ENCODE measurements around the gene PBLD.
A peak's percentile ranks its signal among the peaks of the same experiment; 100 is the strongest.

The PBLD gene
- 1.9 to 7.2 (median 4.3) reads per million in 17 experiments for total RNA-seq

DNA sequence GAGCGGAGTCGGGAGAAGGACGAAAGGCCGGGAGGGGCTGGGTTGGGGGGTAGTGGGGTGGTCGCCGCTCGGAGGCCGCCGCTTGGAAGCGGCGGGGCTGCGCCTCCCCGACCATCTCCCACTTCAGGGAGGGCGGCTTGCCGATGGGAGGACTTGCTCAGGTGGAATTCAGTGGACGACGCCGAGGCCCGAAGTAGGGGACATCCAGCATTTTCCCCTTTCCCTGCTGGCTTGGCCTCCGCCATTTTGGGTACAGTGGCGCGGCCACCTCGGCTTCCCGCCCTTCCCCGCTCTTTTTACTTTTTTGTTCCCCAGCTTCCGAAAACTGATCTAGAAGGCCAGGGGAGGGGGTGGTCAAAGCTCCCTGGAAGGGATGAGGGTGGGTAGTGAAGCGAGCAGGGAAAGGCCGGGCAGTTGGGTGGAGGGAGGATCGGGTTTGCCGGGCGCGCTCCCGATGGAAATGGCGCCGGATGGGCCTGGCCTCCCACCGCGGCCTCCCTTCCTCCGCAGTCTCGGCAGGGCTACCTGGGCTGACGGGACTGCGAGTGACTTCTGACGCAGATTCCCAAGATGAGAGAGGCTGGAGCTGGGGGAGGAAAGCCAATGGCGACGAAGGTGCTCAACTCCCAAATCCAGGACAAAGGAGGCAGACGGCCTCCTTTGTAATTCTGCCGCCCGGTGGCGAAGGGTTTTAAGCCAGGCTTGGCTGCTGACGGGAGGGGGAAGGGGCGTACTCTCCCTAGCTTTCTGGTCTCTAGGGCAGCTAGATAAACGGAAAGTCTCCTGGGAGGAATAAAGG lies at the start of gene PBLD:
TSS of gene PBLD (minus strand) at position 670 of the 799 bp plus-strand sequence. CDS start 26,084 bp downstream, outside the sequence.
- peak; percentile 75 to 83 (median 78) for DNase-seq

DNA sequence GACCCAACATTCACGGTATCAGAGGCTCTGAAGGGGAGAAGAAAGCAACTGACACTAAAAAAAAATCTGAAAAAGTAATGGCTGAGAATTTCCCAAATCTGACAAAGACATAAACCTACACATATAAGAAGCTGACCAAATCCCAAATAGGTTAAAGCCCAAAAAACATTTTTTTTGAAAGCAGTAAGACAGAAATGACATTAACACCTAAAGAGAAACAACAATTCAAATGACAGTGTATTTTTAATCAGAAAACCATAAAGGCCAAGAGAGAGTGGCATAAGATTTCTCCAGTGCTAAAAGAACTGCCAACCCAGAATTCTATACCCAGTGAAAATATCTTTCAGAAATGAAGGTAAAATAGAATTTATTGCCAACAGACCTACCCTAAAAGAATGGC lies 38.9 kb upstream of the PBLD start:
- no peak for DNase-seq

DNA sequence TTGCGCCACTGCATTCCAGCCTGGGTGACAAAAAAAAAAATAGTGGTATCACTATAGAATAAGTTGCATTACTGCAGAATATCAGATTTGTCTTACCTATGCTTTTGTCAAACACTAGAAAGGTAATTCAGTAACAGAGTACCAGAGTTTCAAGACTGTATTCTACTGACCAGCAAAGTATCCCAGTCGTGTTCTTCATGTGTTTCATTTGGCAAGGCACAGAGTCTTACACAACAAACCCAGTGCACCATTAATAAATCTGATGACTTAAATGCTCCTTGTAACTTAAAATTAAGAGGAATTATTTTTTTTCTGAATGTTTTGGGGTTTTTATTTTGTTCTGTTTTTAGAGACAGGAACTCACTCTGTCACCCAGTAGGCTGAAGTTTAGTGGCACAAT lies 34.4 kb upstream of the PBLD start:
- no peak for DNase-seq

DNA sequence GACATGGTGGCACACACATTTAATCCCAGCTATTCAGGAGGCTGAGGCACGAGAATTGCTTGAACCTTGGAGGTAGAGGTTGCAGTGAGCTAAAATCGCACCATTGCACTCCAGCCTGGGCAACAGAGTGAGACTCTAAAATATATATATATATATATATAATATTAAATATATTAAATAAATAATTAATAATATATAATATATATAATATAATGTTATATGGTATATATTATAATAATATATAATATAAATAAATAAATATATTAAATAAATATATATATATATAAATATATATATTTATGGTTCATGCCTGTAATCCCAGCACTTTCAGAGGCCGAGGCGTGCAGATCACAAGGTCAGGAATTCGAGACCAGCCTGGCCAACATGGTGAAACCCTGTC lies 33.9 kb upstream of the PBLD start:
- DNase-seq = no peak

DNA sequence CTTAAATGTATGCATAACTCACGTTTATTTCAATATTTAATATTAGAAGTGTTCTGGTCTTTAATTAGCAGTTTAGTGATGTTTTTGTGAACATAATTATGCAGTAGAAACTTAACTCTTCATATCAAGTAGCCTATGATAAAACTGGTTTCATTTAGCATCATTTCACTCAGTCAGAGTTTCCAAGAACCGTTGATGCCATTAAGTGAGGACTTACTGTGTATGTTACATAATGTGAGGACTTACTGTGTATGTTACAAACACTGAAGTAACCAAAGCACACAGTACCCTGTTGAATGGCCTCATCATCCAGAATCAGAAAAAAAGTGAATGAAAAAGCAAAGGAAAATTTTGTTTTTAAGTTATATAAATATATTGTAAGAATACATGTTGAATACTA lies 32.9 kb upstream of the PBLD start:
- DNase-seq = no peak

DNA sequence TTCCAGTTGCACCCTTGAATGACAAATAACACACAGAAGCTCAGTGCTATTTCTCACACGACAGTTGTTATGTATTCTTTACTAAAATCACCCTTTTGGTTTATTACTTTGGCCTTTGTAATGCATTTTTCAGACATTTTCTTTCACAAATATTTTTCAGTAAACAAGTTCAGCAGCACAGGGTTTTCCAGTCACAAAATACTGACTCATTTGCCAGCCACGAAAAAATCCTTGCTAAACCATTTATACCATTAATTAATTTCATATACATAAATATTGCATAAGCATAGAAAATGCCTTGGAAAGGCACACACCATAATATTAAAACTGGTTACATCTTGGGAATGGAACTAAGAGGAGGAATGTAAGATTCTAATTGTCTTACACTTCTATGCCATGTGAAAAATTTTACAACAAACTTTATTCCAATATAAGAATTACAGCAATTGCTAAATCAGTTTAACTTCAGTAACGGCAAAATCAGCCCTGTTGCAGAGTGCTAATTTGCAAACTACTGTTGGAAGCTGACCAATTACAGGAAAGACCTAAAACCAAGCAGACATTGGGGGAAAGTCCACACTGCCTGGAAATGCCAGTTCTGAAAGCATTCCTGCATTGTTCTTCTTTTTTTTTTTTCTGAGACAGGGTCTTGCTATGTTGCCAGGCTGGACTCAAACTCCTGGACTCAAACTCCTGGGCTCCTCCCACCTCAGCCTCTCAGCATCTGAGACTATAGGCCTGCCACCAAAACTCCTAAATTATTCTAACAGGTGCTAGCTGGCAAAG lies 31.6 kb upstream of the PBLD start:
- no peak for DNase-seq

DNA sequence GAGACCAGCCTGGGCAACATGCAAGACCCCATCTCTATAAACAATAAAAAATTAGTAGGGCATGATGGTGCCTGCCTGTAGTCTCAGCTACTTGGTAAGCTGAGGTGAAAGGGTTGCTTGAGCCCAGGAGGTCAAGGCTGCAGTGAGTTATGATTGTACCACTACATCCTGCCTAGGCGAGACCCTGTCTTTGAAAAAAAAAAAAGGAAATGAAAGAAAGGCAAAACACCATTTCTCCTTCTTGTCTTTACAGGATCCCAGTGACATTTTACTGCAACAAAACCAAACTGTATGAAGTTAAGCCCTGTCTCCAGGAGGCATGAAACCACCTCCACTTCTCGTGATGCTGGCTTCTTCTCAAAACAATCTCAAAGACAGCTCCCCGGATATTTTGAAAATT lies 29.9 kb upstream of the PBLD start:
- no peak for DNase-seq

DNA sequence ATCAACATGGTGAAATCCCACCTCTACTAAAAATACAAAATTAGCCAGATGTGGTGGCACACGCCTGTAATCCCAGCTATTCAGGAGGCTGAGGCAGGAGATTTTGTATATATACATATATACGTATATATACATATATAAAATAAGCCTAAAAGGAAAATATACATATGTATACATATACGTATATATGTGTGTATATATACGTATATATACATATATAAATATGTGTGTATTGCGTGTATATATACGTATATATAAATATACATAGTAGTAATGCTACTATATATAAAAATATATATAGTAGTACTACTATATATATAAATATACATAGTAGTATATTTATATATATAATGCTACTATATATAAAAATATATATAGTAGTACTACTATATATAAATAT lies 26.5 kb upstream of the PBLD start:
- no peak for DNase-seq

DNA sequence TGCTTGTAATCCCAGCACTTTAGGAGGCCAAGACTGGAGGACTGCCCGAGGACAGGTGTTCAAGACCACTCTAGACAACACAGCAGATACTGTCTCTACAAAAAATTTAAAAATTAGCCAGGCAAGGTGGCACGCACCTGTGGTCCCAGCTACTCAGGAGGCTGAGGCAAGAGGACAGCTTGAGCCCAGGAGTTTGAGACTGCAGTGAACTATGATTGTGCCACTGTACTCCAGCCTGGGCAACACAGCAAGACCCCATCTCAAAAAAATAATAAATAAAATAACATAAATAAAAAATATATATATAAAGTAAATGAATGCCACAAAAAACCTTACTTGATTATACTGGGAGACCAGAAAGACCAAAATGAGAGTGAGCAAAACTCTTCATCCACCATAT lies 20.8 kb upstream of the PBLD start:
- DNase-seq = no peak

DNA sequence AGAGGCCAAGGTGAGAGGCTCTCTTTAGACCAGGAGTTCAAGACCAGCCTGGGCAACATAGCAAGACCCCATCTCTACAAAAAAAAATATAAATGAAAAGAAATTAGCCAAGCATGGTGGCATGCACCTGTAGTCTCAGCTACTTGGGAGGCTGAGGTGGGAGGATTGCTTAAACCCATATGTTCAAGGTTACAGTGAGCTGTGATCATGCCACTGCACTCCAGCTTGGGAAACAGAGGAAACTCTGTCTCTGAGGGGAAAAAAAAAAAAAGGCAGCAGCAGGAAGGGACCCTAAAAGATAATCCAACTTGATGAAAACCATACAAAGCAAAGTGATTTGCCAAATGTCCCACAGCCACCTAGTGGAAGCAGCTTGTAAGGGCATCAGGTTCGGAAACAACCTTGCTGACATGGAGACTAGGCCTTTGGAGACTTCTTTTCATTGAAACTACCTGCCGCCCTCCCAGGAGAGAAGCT lies 15.6 kb upstream of the PBLD start:
- DNase-seq = peak; percentile 46 to 63 (median 50)

DNA sequence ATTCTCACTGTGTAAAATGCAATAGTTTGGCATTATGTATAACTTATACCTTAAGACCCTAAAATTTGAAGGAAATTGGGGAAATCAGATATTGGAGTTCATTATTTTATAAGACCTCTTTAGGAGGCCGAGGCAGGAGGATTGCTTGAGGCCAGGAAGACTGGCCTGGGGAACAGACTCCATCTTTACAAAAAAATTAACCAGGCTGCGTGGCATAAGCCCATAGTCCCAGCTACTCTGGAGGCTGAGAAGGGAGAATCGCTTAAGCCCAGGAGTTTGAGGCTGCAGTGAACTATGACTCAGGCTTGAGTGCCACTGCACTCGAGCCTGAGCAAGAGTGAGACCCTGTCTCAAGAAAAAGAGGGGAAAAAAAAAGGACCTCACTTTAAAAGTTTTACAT lies 14.0 kb upstream of the PBLD start:
- DNase-seq = no peak

DNA sequence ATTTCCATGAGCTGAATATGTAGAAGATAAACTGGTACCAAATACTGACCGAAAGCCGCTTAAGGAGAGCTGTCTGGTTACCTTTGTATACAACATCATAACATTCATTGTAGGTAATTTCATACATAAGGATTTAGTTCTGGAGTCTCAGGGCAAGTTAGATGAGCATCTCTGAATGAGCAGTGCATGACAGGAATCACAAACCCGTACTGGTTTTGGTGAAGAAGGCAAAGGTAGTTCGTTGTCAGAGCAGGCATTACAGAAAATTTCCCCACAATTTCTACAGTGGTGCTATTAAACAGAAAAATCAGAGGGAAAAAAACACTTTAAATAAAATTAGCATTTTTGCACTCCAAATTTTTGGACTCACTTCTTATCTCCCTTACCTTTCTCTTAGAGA lies 12.9 kb upstream of the PBLD start:
- no peak for DNase-seq

DNA sequence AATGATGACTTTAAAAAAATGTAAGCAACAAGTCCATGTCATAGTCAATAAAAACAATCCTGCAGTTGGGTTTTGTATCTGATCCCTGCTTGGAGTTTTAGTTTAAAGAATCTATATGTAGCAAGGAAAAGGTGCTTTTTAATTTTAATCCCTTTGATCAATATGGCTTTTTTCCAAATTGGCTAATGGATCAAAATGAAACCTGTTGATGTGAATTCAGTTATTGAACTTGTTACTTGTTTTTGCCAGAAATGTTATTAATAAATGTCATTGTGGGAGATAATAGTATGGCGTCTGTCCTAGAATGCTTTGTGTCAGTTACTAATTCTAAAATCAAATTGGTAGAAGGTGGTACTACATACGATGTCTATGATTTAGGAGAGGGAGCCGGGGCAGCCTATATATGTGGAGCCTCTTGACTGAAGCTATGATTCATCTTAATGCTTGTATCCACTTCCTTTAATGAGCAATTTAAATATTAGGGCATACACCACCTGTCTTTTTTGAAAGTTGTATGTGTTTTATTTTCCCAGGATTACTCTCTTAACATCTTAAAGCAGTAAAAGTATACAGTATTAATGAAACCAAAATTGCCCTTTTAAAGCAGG lies 10.3 kb upstream of the PBLD start:
- DNase-seq = no peak

DNA sequence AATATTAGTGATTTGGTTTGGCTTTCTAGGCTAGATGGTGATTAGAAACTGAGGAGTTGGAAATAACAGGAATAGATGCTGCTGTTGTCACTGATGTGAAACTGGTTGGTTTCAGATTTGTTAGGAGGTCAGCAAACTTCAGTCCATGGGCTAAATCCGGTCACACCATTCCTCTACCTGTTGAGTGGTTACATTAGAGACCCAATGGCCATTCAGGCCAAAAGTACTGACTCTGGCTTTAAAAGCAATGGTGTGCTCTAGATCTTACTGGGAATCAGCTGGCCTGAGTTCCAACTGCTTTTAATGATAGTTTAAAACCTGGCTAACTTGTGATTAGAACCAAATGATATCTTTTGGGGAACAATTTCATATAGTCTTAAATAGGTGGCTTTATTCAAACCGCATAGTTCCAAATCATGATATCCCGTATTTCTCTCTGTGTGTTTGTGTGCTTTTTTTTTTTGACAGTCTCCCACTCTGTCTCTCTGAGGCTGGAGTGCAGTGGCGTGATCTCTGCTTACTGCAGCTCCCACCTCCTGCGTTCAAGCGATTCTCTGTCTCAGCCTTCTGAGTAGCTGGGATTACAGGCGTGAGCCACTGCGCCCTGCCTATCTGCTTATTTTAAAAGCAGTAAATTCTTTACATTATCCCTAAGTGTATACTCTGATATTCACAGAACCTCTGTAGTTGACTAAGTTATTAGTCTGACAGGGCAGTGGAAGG lies 7.8 kb upstream of the PBLD start:
- DNase-seq = no peak

DNA sequence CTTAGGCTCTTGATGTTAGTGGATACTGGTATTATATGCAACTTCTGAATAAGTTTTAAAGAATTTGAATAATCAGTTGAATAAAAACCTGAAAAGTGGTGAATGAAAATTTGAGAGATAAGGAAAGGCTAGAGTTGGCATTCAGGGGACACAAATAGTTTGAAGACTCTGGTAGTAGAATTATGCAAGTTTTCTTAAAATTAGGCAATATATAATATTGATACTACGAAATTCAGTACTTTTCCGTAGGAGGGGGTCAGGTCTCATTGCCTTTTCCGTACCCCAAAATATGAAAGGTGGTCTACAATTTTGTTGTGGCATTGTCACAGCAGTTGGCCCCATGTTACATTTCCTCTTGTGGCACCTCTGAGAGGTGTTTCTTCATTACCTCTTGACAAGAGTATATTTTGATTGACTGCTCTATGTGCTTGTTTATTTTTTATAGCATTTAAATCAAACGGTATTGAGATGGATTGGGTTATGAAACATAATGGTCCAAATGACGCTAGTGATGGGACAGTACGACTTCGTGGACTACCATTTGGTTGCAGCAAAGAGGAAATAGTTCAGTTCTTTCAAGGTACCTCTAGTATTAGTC lies 4.1 kb upstream of the PBLD start:
- no peak for DNase-seq

DNA sequence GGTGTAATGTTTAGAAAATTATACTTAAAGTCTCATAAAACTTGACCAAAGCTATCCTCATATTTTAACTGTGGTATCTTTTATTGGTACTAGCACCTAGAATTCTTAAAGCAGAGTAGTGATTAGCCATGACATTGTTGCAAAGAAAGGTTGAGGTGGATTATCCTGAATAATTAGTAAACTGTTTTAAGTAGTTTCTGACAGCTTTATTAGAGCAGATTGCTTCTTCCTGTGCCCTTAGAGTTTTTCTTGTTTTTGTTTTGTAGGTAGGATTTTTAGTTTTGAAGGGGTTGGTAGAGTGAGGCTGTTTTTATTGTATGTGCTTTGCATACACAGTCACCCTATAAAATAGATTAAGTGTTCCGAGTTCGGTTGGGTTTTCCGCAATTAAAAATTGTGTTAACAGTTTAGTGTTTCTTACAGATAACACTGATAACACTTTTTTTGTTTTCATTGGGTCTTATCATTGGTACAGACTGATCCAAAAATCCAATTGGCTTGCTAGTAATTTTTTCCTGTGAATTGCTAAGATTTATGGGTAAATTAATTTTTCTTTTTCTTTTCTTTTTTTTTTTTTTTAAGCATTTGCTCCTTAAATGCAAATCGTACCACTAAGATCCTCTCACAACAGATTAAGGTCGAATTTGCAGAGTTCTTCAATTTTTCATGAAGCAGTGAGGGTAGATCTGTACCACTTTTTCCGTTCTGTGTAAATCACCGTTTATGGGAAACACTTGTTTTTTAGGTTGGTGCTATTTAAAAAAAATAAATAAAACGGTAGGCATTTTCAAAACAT lies 2.1 kb upstream of the PBLD start:
- DNase-seq = no peak

DNA sequence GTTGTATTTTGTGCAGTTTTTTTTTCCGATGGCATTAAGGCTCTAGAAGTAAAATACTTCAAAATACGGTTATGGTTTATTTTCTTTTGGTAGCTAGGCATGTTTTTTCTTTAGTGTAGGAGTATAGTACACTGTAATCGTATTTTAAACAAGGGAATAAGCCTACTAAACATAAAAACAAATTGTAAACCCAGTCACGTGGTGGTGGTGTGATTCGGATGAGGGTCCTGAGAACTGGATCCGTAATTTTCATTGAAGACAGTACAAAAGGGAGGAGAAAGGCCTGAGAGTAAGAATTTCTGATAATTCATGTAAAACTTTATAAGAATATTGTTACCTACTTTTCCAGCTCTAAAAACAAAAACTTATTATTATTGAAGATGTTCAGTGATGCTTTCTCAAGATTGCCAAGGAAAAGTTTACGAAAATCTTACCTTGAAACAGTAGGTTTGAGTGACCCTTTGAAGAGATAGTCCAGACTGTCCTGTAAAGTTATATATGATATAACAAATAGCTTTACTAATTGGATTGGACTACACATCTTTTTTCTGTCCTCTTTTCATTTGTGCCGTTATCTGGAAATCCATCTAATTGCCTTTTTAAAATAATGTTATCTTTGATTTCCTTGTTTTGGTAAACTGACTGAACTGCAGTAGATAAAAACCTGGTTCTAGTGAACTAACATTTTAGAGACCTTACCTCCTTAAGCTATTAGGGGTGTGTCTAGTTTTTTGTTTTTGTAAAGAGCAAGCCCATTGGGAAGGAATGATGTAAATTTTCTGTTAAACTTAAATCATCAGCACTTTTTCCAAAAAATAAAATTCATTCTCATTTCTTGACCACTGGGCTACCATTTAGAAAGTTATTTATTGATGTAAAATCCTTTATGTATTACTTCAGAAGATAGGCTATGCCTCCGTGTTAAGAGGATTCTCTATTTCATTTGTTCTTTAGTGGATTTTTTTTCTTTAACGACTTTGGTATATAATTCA lies 1.0 kb upstream of the PBLD start:
- DNase-seq = no peak

DNA sequence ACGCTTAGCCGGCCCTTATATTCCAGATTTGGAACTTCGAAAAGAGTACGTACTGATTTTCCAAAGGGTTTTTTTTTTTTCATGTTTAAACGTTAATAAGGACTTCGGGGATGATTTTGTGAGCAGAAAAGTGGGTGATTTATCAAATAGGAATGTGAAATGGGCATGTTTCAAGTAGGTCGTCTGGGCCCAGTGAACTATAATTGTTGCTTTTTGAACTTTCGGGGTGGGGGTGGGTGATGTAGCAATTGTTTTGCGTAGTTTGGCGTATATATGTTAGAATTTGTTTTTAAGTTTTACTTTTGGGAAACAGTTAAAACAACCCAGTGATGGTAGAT lies 299 bp upstream of the PBLD start:
- no peak for DNase-seq

DNA sequence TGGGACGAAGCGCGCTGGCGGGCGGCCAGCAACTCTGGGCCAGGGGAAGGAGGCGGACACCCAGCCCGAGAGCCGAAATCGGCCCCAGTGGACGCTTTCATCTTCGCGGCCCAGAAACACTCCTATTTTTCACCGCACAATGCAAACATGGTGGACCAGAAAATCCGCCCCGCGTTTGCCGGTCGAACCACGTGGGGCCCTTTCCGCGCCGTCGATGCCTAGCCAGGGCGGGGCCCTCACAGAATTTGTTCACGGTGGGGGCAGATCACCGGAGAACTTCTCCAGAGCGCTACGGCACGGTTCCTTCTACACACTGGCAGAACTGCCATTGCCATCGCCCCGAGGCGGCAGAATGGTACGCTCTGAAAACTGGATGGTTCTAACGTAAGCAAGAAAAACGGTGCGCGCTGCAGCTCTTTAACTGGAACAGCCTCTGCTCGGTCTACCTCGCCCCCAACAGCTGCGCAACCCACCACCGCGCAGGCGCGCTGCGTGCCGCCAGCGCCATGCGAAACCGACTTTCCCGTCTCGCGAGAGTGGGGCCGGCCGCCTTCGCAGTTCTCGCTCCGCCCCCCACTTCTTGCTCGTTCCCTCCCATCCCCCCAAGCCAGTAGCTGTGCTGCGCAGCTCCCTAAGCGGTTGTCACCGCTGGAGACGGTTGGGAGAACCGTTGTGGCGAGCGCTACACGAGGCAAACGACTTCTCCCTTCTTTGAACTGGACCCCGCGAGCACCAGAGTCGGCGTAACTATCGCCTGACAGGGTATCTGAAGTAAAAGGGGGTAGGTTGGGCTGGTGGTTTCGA lies 1.1 kb downstream of the PBLD start, which contains the start of gene HNRNPH3:
TSS of gene HNRNPH3 (plus strand) at position 610 of the 804 bp plus-strand sequence. CDS start 5,158 bp downstream, outside the sequence.
- DNase-seq = peak; percentile 99 to 100 (median 99)

Measured in suppressor macrophage (primary cell).